Measurements from ENCODE around the gene FUT3.
"Not testable (repeated sequence)": the region's sequence is repeated elsewhere in the genome, so short reads cannot be mapped to it uniquely, and the experiment has no call there.

Gene FUT3

GRCh38 chr19:5882421-5882968, 31.2 kb upstream of the FUT3 start:
- no peak for DNase-seq (ENCODE audit: low read depth in 2 of 2)

GRCh38 chr19:5881543-5882299, 30.5 kb upstream of the FUT3 start:
- DNase-seq (ENCODE audit: low read depth in 2 of 2), result no peak

- no peak for DNase-seq (ENCODE audit: low read depth in 2 of 2)
Observed at GRCh38 chr19:5880604-5881078, 29.4 kb upstream of the FUT3 start.

GRCh38 chr19:5880196-5880595, 28.9 kb upstream of the FUT3 start:
- DNase-seq (ENCODE audit: low read depth in 2 of 2), result no peak

GRCh38 chr19:5877882-5878281, 26.6 kb upstream of the FUT3 start:
- DNase-seq (ENCODE audit: low read depth in 2 of 2), result no peak

- no peak for DNase-seq (ENCODE audit: low read depth in 2 of 2)
Observed at GRCh38 chr19:5877427-5877826, 26.2 kb upstream of the FUT3 start.

GRCh38 chr19:5874496-5874895, 23.2 kb upstream of the FUT3 start:
- not testable (repeated sequence) for DNase-seq (ENCODE audit: low read depth in 2 of 2)

- no peak for DNase-seq (ENCODE audit: low read depth in 2 of 2)
Observed at GRCh38 chr19:5873617-5874199, 22.5 kb upstream of the FUT3 start.

- DNase-seq (ENCODE audit: low read depth in 2 of 2), result no peak
Observed at GRCh38 chr19:5870986-5871394, 19.7 kb upstream of the FUT3 start.

GRCh38 chr19:5867201-5868136, 16.2 kb upstream of the FUT3 start:
- no peak for DNase-seq (ENCODE audit: low read depth in 2 of 2)

GRCh38 chr19:5865772-5866171, 14.5 kb upstream of the FUT3 start:
- no peak for DNase-seq (ENCODE audit: low read depth in 2 of 2)

GRCh38 chr19:5864725-5865486, 13.7 kb upstream of the FUT3 start:
- no peak for DNase-seq (ENCODE audit: low read depth in 2 of 2)

- DNase-seq (ENCODE audit: low read depth in 2 of 2), result no peak
Observed at GRCh38 chr19:5864013-5864720, 12.9 kb upstream of the FUT3 start.

GRCh38 chr19:5863030-5863665, 11.9 kb upstream of the FUT3 start:
- DNase-seq (ENCODE audit: low read depth in 2 of 2), result no peak

GRCh38 chr19:5857203-5858081, 6.2 kb upstream of the FUT3 start:
- DNase-seq (ENCODE audit: low read depth in 2 of 2), result no peak

GRCh38 chr19:5855151-5855550, 3.9 kb upstream of the FUT3 start:
- DNase-seq (ENCODE audit: low read depth in 2 of 2), result not testable (repeated sequence)

- DNase-seq (ENCODE audit: low read depth in 2 of 2), result not testable (repeated sequence)
Observed at GRCh38 chr19:5854121-5854520, 2.9 kb upstream of the FUT3 start.

- DNase-seq (ENCODE audit: low read depth in 2 of 2), result no peak
Observed at GRCh38 chr19:5850743-5851293, 431 bp downstream of the FUT3 start.

- no peak for DNase-seq (ENCODE audit: low read depth in 2 of 2)
Observed at GRCh38 chr19:5850189-5850588, 1.1 kb downstream of the FUT3 start.

All from stimulated activated CD8-positive, alpha-beta memory T cell treated with anti-CD3 and anti-CD28 coated beads, Interleukin-15, amount 100 ng/mL, for 48 hours (primary cell).